OCI-LY7 (cell line): Measurements from ENCODE around the gene FMC1.

ENCODE experiments used
- EZH2phosphoT487 ChIP-seq: fragments of 200-600 bp; sonication (generic); IDR thresholded peaks from 2 replicates; pipeline ENCODE4 v1.6.1; 2018; ENCODE audit warnings: low read depth, borderline replicate concordance, mild to moderate bottlenecking, mixed run types, antibody characterized with exemption, low read length, moderate library complexity, mixed read lengths
- TF ChIP-seq, protein P1 (sequence below): fragments of 200-600 bp; sonication (generic); conservative IDR thresholded peaks from 2 replicates; pipeline ENCODE4 v1.5.1; 2014; ENCODE audit warnings: mild to moderate bottlenecking, antibody characterized with exemption, low read length, moderate library complexity, mixed read lengths

GRCh38 chr7:139359366-139360209 lies 18.5 kb downstream of the FMC1 start, which contains the start of gene LUC7L2:
- TF ChIP-seq, protein P1, sequence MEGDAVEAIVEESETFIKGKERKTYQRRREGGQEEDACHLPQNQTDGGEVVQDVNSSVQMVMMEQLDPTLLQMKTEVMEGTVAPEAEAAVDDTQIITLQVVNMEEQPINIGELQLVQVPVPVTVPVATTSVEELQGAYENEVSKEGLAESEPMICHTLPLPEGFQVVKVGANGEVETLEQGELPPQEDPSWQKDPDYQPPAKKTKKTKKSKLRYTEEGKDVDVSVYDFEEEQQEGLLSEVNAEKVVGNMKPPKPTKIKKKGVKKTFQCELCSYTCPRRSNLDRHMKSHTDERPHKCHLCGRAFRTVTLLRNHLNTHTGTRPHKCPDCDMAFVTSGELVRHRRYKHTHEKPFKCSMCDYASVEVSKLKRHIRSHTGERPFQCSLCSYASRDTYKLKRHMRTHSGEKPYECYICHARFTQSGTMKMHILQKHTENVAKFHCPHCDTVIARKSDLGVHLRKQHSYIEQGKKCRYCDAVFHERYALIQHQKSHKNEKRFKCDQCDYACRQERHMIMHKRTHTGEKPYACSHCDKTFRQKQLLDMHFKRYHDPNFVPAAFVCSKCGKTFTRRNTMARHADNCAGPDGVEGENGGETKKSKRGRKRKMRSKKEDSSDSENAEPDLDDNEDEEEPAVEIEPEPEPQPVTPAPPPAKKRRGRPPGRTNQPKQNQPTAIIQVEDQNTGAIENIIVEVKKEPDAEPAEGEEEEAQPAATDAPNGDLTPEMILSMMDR = 0 out of 2 replicates have a peak, but pooled peaks have one; percentile 26
- TF ChIP-seq EZH2phosphoT487 = no peak
